Hippocampal formation (tissue), 2 donors: ENCODE measurements around the gene FBF1.

Experiments used
- DNase-seq, 2 donors: peaks; one replicate each; lab custom pipeline; 2025; lab: John Stamatoyannopoulos, UW

FBF1 gene

DNA sequence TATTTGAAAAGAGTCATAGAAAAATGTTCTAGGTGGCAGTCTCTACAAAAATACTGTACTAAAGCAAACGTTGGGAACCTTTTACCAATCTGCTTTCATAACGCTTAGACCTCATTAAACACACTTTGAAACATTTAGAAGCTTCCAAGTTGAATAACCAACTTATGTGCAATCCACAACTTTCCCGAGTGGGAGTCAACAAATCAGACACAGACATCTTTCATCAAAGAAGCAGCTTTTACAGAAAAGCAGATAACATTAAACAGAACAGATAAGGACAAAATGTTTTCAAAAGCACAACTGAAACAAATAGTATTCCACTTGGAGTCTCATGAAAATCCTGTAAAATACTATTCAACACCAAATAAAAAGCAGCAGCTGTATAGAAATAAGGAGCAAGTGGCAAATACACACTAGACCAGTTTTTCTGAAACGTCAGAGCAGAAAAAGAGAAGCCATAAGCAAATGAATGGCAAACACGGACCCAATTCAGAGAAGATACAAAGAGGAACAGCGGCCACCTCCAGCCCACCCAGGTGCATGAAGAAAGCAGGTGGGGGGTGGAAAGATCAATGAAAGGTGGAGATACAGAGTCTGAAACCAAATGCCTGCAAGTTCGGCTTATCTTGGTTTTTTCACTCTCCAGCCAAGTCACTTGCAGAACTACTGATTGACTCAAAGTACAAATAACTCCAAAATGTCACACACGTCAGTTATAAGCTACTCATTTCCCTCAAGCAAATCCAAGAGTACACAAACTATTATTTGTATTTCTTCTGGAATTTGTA is 18.4 kb upstream of the FBF1 start:
- no peak for DNase-seq

- no peak for DNase-seq
These were observed 10.2 kb upstream of the FBF1 start for GRCh38 chr17:75950855-75951554.

- DNase-seq = no peak
These were observed 9.6 kb upstream of the FBF1 start for GRCh38 chr17:75950421-75950820.

GRCh38 chr17:75945211-75945610 is 4.4 kb upstream of the FBF1 start:
- DNase-seq = no peak

DNA sequence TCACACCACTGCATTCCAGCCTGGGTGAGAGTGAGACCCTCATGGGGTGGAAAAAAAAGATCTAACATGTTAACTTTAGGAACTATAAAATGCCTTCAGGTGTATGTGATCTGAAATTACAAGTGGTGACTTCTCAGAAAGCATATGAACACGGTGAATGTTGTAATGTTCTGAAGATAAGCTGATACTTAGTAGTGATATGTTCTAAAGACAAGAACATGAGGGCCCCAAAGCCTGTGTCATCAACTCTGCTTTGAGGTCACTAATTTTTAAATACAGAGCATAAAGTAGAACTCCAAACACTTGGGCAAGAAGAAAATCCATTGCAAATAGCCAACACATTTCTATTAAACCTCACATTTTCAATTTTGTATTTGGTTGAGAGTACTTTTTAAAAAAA is 2.6 kb upstream of the FBF1 start:
- no peak for DNase-seq

- no peak for DNase-seq
These were observed 1.6 kb upstream of the FBF1 start for GRCh38 chr17:75942473-75942872.

DNA sequence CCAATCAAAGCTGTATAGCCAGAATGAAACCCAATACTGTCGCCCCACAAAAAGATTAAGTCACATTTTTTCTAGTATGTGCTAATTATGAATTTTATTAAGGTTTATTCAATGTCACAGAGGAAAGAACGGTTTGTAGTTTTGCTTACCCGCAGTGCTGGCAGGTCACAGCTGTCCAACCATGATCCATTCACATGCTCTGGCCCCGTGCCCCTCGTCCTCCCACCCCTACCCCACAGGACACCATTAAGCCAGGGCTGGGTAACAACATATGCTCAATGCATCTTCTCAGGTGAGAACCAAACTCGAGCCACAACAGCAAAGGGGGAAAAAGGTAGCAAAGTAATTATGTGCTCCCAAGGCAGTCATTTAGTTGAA is 589 bp upstream of the FBF1 start:
- no peak for DNase-seq

GRCh38 chr17:75937652-75938051 is 3.2 kb downstream of the FBF1 start:
- no peak for DNase-seq

DNA sequence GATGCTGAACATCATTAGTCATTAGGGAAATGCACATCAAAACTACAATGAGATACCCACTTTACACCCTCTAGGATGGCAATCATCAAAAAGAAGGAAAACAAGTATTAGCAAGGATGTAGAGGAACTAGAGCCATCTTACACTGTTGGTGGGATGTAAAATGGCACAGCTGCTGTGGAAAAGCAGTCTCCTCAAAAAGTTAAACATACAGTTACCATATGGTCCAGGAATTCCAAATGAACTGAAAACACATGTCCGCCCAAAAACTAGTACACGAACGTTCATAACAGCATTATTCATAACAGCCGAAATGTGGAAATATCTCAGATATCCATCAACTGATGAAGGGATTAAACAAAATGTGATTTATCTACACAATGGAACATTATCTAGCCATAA is 7.0 kb downstream of the FBF1 start:
- no peak for DNase-seq

DNA sequence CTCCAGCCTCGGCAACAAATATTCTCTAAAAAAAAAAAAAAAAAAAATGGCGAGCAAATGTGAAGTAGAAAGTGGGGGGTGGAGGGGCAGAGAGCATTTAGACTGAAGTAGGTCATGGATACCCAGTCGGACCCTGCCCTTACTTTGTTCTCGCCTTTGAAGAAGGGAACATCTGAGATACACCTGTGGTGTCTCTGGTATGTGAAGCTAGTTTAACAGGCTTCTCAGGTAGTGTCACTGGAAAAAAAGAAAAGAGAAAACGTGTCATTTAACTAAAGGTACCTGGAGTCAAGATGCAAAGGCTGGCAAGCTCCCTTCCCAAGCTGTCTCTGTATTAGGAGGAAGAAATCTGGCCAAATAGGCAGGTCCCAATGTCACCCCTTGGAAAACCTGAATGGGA is 8.0 kb downstream of the FBF1 start:
- DNase-seq = no peak

GRCh38 chr17:75931062-75931461 is 9.8 kb downstream of the FBF1 start:
- no peak for DNase-seq

- no peak for DNase-seq
These were observed 13.4 kb downstream of the FBF1 start for GRCh38 chr17:75927286-75927922.

DNA sequence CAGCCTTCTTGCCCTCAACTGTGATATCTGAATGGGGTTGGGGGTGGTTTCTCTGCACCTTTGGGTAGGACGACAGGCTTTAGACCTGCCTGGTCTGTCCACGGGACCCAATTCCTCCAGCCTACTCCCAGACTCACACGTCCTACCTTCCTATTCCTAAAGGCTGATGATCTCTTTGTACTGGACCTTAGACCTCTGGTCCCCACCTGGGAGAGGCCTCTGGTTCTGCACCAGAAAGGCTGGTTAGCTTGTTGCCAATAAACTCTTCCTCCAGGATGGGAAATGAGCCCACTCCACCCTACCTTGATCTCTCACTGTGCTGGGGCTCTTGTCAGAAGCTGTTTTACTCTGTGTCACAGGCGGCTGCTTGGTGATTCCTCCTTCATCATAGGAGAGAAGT is 14.4 kb downstream of the FBF1 start:
- DNase-seq = no peak

DNA sequence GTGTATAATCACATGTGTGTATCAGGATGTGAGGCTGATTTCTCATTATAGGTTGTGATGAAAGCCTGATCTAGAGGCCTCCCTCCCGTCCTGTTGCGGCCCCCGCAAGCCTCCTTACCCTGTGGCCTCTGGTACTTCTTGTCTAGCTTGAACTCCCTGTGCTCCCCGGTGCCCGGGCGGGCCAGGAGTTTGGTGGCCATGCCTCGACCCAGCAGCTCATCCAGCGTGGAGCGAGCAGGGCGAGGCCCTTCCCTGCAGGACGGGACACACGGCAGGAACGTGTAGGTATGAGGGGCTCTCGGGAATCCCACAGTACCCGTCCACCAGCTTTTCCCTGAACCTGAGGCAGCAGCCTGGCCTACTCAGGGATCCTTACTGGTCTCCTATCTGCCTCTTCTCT is 14.9 kb downstream of the FBF1 start:
- no peak for DNase-seq

DNA sequence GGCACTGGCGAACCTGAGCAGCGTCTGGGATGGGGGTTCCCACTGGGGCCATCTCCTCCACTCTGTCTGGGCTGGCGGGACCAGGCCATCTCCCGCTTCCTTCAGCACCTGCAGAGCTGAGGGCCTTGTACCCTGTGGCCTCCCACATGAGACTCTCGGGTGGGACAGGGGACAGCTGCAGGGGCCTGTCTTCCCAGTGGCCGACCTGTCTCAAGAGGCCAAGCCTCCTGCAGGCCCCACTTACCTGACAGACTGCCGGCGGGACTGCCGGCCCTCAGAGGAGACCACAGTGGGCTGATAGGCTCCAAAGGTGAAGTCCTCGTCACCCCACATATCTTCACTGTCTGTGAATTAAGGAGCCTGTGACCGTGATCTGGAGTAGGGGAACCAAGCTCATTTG is 15.7 kb downstream of the FBF1 start:
- DNase-seq = no peak

DNA sequence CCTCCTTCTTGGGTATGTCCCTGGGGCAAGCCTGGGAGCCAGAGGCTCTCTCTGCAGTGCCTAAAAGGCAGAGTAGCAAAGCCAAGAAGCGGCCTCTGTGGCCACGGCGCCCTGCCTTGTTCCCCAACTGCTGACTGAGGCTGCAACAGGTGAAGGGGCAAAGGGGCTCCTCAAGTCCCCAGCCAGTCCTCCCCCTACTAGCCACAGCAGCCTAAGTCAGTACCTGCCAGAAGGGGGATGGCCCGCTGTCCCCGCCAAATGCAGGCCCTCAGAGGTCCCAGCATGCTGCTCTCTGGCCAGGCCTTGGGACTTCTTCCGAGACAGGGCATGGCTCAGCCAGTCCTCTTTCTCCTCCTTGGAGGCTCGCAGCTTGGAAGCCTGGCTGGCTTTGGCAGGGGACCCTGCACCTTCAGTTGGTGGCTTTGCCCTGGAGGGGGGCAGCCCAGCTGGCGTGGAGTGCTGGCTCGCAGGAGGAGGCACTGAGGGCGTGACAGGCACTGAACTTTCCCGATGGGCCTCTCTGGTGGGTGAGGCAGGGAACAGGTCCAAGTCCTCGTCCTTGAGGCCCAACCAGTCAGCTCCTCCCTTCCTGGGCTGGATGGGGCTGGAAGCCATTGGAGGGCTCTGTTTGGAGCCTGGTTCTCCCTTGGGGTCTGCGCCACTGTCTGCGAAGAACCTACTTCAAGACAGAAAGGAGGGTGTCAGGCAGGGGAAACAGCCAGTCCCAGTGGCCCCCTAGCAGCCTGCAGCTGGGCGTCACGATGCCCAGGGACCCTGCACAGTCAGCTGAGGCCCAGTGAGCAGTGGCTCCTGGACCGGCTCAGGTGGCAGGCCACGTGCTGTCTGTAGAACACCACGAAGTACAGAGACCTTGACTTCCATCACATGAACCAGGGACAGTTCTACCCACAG is 17.6 kb downstream of the FBF1 start:
- DNase-seq = no peak

DNA sequence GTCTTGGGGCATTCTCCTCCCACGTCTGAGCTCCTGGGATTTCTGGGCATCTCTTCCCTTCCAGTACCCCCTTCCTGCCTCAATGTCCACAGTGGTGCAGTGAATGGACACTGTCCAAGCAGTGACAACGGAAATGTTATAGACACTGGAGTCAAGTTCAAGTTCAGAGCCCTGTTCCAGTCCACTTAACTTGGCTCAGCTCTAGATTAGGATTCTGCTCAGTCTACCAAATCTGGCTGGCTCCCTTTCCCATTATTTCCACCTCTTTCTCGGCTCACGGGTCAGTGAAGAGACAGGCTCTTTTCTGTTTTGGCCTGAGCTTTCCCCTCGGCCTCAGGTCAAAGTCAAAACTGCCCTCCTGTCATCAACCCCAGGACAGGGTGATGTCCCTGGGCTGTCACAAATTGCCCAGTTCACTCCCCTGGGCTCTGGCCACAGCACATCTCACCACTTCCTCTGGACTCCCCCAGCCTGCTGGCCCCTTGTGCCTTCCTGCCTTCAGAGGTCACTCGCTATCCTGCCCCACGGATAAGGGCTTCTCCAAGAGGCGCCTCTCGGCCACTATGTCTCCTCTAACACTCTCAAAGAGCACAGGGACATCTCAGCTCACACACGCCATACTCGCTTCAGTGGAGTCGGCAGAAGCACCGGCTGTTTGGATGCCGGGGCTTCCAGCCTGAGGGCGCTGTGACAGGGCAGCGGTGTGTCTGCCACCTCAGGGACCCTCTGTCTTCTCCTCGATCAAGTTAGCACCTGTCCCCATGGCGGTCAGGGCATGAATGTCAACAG is 18.5 kb downstream of the FBF1 start:
- no peak for DNase-seq

DNA sequence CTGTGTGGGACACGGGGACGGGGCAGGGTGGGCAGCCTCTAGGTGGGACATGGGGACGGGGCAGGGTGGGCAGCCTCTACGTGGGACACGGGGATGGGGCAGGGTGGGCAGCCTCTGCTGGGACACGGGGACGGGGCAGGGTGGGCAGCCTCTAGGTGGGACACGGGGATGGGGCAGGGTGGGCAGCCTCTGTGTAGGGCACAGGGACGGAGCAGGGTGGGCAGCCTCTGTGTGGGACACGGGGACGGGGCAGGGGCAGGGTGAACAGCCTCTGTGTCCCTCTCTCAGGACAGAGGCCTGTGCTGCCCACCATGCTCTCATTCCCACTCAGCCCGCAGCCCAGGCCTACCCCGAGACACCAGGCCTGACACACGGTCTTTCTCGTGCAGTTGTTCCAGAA is 19.2 kb downstream of the FBF1 start:
- no peak for DNase-seq

DNA sequence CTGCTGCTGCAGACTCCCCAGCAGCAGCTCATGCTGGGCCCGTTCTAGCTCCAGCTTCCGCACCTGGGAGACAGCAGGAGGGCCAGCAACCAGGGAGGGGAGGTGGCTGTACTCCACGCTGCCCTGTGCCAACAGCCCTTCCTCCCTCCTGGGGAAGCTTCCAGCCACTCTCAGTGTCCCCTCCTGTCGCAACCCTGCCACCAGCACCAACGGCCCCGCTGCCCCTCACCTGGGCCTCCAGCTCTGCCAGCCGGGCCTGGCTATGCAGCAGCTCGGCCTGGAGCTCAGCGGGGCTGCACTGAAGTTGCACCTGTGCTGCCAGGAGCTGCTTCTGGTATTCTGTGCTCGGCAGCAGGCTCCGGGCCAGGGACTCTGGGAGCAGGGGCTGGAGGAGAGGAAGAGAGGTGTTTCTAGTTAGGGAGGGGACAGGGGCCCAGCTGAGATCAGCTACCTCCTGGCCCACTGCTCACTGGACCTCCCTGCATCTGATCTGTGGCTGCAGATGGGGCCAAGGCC is 20.7 kb downstream of the FBF1 start:
- DNase-seq = no peak

DNA sequence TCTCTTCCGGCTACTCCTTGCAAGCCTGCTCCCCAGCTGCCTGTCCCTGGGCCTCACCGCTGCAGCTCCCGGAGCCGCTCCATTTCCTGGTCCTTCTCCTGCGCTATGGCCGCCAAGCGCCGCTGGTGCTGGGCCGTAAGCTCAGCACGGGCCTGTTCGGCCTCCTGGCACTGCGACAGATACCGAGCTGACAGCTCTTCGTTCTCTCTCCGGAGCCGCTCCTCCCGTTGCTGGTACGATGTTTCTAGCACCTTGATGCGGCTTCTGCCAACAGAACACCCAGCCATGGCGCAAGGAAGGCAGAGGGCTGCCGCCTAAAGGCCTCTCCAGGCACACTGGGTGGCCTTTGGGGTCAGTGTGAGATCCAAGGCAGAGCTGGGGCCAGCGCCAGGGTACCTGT is 21.2 kb downstream of the FBF1 start:
- no peak for DNase-seq

GRCh38 chr17:75917917-75918445 is 22.9 kb downstream of the FBF1 start:
- DNase-seq = no peak
